Pancreas (tissue), 10 donors: Measurements from ENCODE around the gene SHROOM4. TPM values are rescaled to one million over a fixed set of nuclear protein-coding genes. Genes with fewer than 3 reads are reported as not detected.

Source experiments
- ATAC-seq, 4 donors: fragments of 200-7000 bp; cut with Tn5 transposase; one replicate each; pipeline versions ENCODE4 v1.8.0 to v1.9.1; 2020; ENCODE audit warnings: mild to moderate bottlenecking in 4 of 4, moderate library complexity in 4 of 4
- DNase-seq, 6 donors: peaks; one replicate each; pipeline ENCODE4 v3.0.0-alpha.2; 2020
- FAIRE-seq: peaks from 2 replicates; lab custom pipeline; 2012; peaks lifted over from hg19 to GRCh38; lab: Jason Lieb, UNC
- H3K27ac ChIP-seq, 4 donors: fragments of 200-600 bp; sonication (generic); 1 replicate in 3 of 4; 2 replicates in 1 of 4; pipeline versions ENCODE4 v1.5.0 to v1.8.0; 2020
- H3K27me3 ChIP-seq, 4 donors: fragments of 200-600 bp; one replicate each; pipeline ENCODE4 v1.8.0; 2021
- H3K36me3 ChIP-seq, 3 donors: fragments of 200-600 bp; sonication (generic) in 1 of 3; one replicate each; pipeline versions ENCODE4 v1.5.0 to v1.8.0; 2020 to 2021
- H3K4me1 ChIP-seq, 3 donors: fragments of 200-600 bp; one replicate each; pipeline ENCODE4 v1.8.0; 2021
- H3K4me3 ChIP-seq, 4 donors: fragments of 200-600 bp; sonication (generic) in 2 of 4; one replicate each; pipeline versions ENCODE4 v1.5.0 to v1.8.0; 2020 to 2021
- H3K9me3 ChIP-seq, 4 donors: fragments of 200-600 bp; one replicate each; pipeline ENCODE4 v1.8.0; 2021
- CTCF ChIP-seq, 4 donors: fragments of 200-600 bp; sonication (generic) in 3 of 4; IDR thresholded peaks; one replicate each; pipeline versions ENCODE4 v1.5.0 to v1.8.0; 2021; ENCODE audit warnings: antibody characterized with exemption in 4 of 4
- WGBS, 2 donors: extraction: QIAGEN DNeasy Blood & Tissue Kit; methylation state at CpG; one replicate each; pipeline ENCODE4 v1.1.7; 2013; 5-methylcytosine and 5-hydroxymethylcytosine counted together
- intact Hi-C, 3 donors: fragments of 100-400 bp; cut with DNase I; formaldehyde crosslinking; loops; one replicate each; pipeline versions ENCODE4 v1.11.1 to v1.14.2; 2022
- polyA plus RNA-seq, 2 donors: library from polyadenylated mRNA; stranded (reverse); fragments of 200-250 nt; gene quantifications; one replicate each; pipeline ENCODE4 v1.2.3, GENCODE V29; 2013
- total RNA-seq, 6 donors: library from RNA; stranded (reverse); fragmentation: NEBNext Ultra II Directional in 4 of 6; extraction: Animal tissue kit (Norgen Biotek cat#: 25700) in 4 of 6; gene quantifications; one replicate each; pipeline versions ENCODE4 v1.2.1 to v1.2.4, GENCODE V29; 2021 to 2023
- donor health status: healthy with polysubstance abuse.
- donor health status: DM: no; HTN: no; CAD: no; lungs with moderate emphysema.
- donor health status: DM: no; HTN: no; CAD: no.
- donor health status: control.
- donor health status: control.
- donor health status: Bipolar disorder and iron deficiency.
- donor health status: DM: yes; HTN: yes; CAD: no.
- donor health status: DM: no; HTN: no; CAD: no.
- donor health status: DM: no; HTN: no; CAD: no.
- donor health status: DM: yes; HTN: yes; CAD: no.

The SHROOM4 gene
- total and polyA plus RNA-seq, 8 donors, result 0.46 to 1.7 (median 0.98) TPM

- DNase-seq, result no peak
- no peak for TF ChIP-seq CTCF (IDR thresholded peaks at IDR 0.05)
- no peak for ATAC-seq
Measured at GRCh38 chrX:50668860-50669259, 145.1 kb downstream of the SHROOM4 start.

GRCh38 chrX:50648156-50648555, 165.8 kb downstream of the SHROOM4 start:
- DNase-seq, result no peak
- H3K4me3 ChIP-seq, result no peak overlapping the region
- no peaks in the 10 kb centered on the region for H3K36me3 ChIP-seq
- intact Hi-C loops, result no loop called here
- no peaks in the 10 kb centered on the region for H3K4me1 ChIP-seq
- H3K27ac ChIP-seq, result no peak overlapping the region
- no peak for TF ChIP-seq CTCF (IDR thresholded peaks at IDR 0.05)
- H3K27me3 ChIP-seq, result peaks cover 0 to 7% (median 0%) of the 10 kb centered on the region in 4 donors
- H3K9me3 ChIP-seq, result no peaks in the 10 kb centered on the region
- no peak for FAIRE-seq
- ATAC-seq, result no peak

More at GRCh38 chrX:50668860-50669259, 145.1 kb downstream of the SHROOM4 start:
- WGBS, 2 donors, result 49 to 85% methylated on average over 1 of the region's 1 CpG
- peaks cover 0 to 14% (median 2%) of the 10 kb centered on the region in 4 donors for H3K27me3 ChIP-seq
- no peak overlapping the region for H3K4me3 ChIP-seq
- H3K27ac ChIP-seq, result no peak overlapping the region
- intact Hi-C loops, result no loop called here
- no peak for FAIRE-seq
- H3K36me3 ChIP-seq, result no peaks in the 10 kb centered on the region
- H3K9me3 ChIP-seq, result no peaks in the 10 kb centered on the region
- H3K4me1 ChIP-seq, result no peaks in the 10 kb centered on the region

GRCh38 chrX:50644496-50644895, 169.5 kb downstream of the SHROOM4 start:
- H3K27ac ChIP-seq, result no peak overlapping the region
- H3K9me3 ChIP-seq, result no peaks in the 10 kb centered on the region
- intact Hi-C loops, result no loop called here
- H3K4me3 ChIP-seq, result no peak overlapping the region
- no peaks in the 10 kb centered on the region for H3K4me1 ChIP-seq
- no peaks in the 10 kb centered on the region for H3K27me3 ChIP-seq
- H3K36me3 ChIP-seq, result no peaks in the 10 kb centered on the region
- FAIRE-seq (no peak), DNase-seq (no peak), ATAC-seq (no peak)
- no peak for TF ChIP-seq CTCF (IDR thresholded peaks at IDR 0.05)

GRCh38 chrX:50643525-50644137, 170.4 kb downstream of the SHROOM4 start:
- Histone ChIP-seq H3K27me3 (no peaks in the 10 kb centered on the region), H3K9me3 (no peaks in the 10 kb centered on the region), H3K36me3 (no peaks in the 10 kb centered on the region), H3K27ac (no peak overlapping the region), H3K4me1 (no peaks in the 10 kb centered on the region), H3K4me3 (no peak overlapping the region)
- ATAC-seq (no peak), FAIRE-seq (no peak), DNase-seq (no peak)
- intact Hi-C loops, result no loop called here
- WGBS, 2 donors, result 59 to 74% methylated on average over 7 of the region's 7 CpGs
- TF ChIP-seq CTCF (IDR thresholded peaks at IDR 0.05), result no peak

GRCh38 chrX:50638123-50638522, 175.9 kb downstream of the SHROOM4 start:
- Histone ChIP-seq H3K4me1 (no peaks in the 10 kb centered on the region), H3K9me3 (no peaks in the 10 kb centered on the region), H3K27ac (no peak overlapping the region), H3K36me3 (no peaks in the 10 kb centered on the region), H3K27me3 (peaks cover 0 to 2% (median 0%) of the 10 kb centered on the region in 4 donors), H3K4me3 (no peak overlapping the region)
- DNase-seq, result peak in 1 of 6 donors; percentile 29
- intact Hi-C loops, result no loop called here
- no peak for ATAC-seq
- 75 to 84% methylated on average over 3 of the region's 3 CpGs for WGBS, 2 donors
- no peak for FAIRE-seq
- no peak for TF ChIP-seq CTCF (IDR thresholded peaks at IDR 0.05)
